Smooth muscle cell (in vitro differentiated cells): ENCODE measurements around the gene APBA3. TPM values are rescaled to one million over a fixed set of nuclear protein-coding genes. Genes with fewer than 3 reads are reported as not detected.

ENCODE experiments used
- DNase-seq: peaks from one replicate; lab custom pipeline; 2025; ENCODE audit not compliant: unreplicated experiment; lab: John Stamatoyannopoulos, UW
- H2AFZ ChIP-seq: fragments of 200-600 bp; sonication (generic); 2 replicates; pipeline ENCODE4 v1.6.0; 2016; ENCODE audit warnings: antibody characterized with exemption, low read depth, mild to moderate bottlenecking
- H3F3A ChIP-seq: fragments of 200-600 bp; sonication (generic); 2 replicates; pipeline ENCODE4 v1.6.0; 2017; ENCODE audit warnings: antibody characterized with exemption, low read depth
- H3K27ac ChIP-seq: fragments of 200-600 bp; sonication (generic); 2 replicates; pipeline ENCODE4 v1.5.1; 2016; ENCODE audit warnings: low read depth, mild to moderate bottlenecking
- H3K27me3 ChIP-seq: fragments of 200-600 bp; sonication (generic); 2 replicates; pipeline ENCODE4 v1.6.1; 2016; ENCODE audit warnings: low read depth, mild to moderate bottlenecking
- H3K36me3 ChIP-seq: fragments of 200-600 bp; sonication (generic); 2 replicates; pipeline ENCODE4 v1.5.1; 2016; ENCODE audit warnings: low read depth
- H3K4me1 ChIP-seq: fragments of 200-600 bp; sonication (generic); 2 replicates; pipeline ENCODE4 v1.5.1; 2016; ENCODE audit warnings: low read depth
- H3K4me2 ChIP-seq: fragments of 200-600 bp; sonication (generic); 2 replicates; pipeline ENCODE4 v1.6.0; 2016; ENCODE audit warnings: mild to moderate bottlenecking
- H3K4me3 ChIP-seq: fragments of 200-600 bp; sonication (generic); 2 replicates; pipeline ENCODE4 v1.5.1; 2016; ENCODE audit warnings: mild to moderate bottlenecking
- H3K79me2 ChIP-seq: fragments of 200-600 bp; sonication (generic); 2 replicates; pipeline ENCODE4 v1.6.0; 2016; ENCODE audit warnings: low read depth, mild to moderate bottlenecking
- H3K9ac ChIP-seq: fragments of 200-600 bp; sonication (generic); 2 replicates; pipeline ENCODE4 v1.6.0; 2016; ENCODE audit warnings: low read depth
- H3K9me3 ChIP-seq: fragments of 200-600 bp; sonication (generic); replicated peaks from 2 replicates; pipeline ENCODE4 v1.5.1; 2016; ENCODE audit warnings: low read depth
- H4K20me1 ChIP-seq: fragments of 200-600 bp; sonication (generic); 2 replicates; pipeline ENCODE4 v1.6.0; 2016; ENCODE audit warnings: low read depth
- CTCF ChIP-seq: fragments of 200-600 bp; sonication (generic); IDR thresholded peaks from 2 replicates; pipeline ENCODE4 v1.5.1; 2017; ENCODE audit warnings: borderline replicate concordance, mild to moderate bottlenecking, antibody characterized with exemption; ENCODE audit not compliant: insufficient read depth, poor library complexity, severe bottlenecking
- WGBS: methylation state at CpG from one replicate; pipeline ENCODE4 v1.1.7; 2016; ENCODE audit warnings: low lambda C conversion rate; 5-methylcytosine and 5-hydroxymethylcytosine counted together
- polyA plus RNA-seq: library from polyadenylated mRNA; unstranded; fragments of >200 nt; fragmentation: Nextera tagmentation; extraction: Ambion mirVana; gene quantifications from 2 replicates; pipeline ENCODE4 v1.2.1, GENCODE V29; 2016
- total RNA-seq: library from RNA; depleted of rRNA; stranded (reverse); fragments of >200 nt; gene quantifications from 2 replicates; pipeline ENCODE4 v1.2.3, GENCODE V29; 2014

The APBA3 gene
- total and polyA plus RNA-seq, 2 experiments from 2014 or later = 16.1 to 27.9 TPM

GRCh38 chr19:3765121-3765520 is 3.6 kb upstream of the APBA3 start:
- no peak overlapping the region for H3K4me2 ChIP-seq
- H3K4me1 ChIP-seq = peaks cover 3% of the 10 kb centered on the region

GRCh38 chr19:3762501-3763459 is 1.3 kb upstream of the APBA3 start, which contains the start of gene MRPL54:
TSS of gene MRPL54 (plus strand) at chr19:3762682. CDS start at chr19:3762701, 19 bp downstream.
- peaks cover 3% of the 10 kb centered on the region for H3K4me1 ChIP-seq
- no peaks in the 10 kb centered on the region for H3K9me3 ChIP-seq
- WGBS = 5% methylated on average over 47 of the region's 47 CpGs

More at GRCh38 chr19:3765121-3765520, 3.6 kb upstream of the APBA3 start:
- Histone ChIP-seq H3K9ac (no peak overlapping the region), H3K36me3 (no peaks in the 10 kb centered on the region), H3F3A (peaks cover 6% of the 10 kb centered on the region), H3K4me3 (no peak overlapping the region), H4K20me1 (no peaks in the 10 kb centered on the region), H3K9me3 (no peaks in the 10 kb centered on the region), H3K79me2 (peaks cover 18% of the 10 kb centered on the region), H3K27ac (no peak overlapping the region), H3K27me3 (no peaks in the 10 kb centered on the region), H2AFZ (no peak overlapping the region)
- 97% methylated on average over 12 of the region's 12 CpGs for WGBS
- TF ChIP-seq CTCF = no peak
- DNase-seq = no peak

GRCh38 chr19:3762130-3762473 is 610 bp upstream of the APBA3 start:
- Histone ChIP-seq H2AFZ (peak overlapping the region; percentile 92), H4K20me1 (no peaks in the 10 kb centered on the region), H3K4me2 (peak overlapping the region; percentile 82), H3K79me2 (peaks cover 28% of the 10 kb centered on the region), H3K4me1 (peaks cover 3% of the 10 kb centered on the region), H3K27ac (peak overlapping the region; percentile 93), H3F3A (peaks cover 6% of the 10 kb centered on the region), H3K9ac (no peak overlapping the region), H3K27me3 (no peaks in the 10 kb centered on the region), H3K4me3 (peak overlapping the region; percentile 75), H3K36me3 (no peaks in the 10 kb centered on the region), H3K9me3 (no peaks in the 10 kb centered on the region)
- DNase-seq = no peak
- 61% methylated on average over 1 of the region's 1 CpG for WGBS
- no peak for TF ChIP-seq CTCF

More at GRCh38 chr19:3762501-3763459, 1.3 kb upstream of the APBA3 start, which contains the start of gene MRPL54:
- peak within 1 kb of the TSS; percentile 92 for H2AFZ ChIP-seq
- peak within 1 kb of the TSS; percentile 96 for H3K9ac ChIP-seq
- no peaks in the 10 kb centered on the region for H3K27me3 ChIP-seq
- no peak for TF ChIP-seq CTCF
- peak within 1 kb of the TSS; percentile 82 for H3K4me2 ChIP-seq
- peak; percentile 100 for DNase-seq
- H3K4me3 ChIP-seq = peak within 1 kb of the TSS; percentile 91
- peak within 1 kb of the TSS; percentile 93 for H3K27ac ChIP-seq
- H4K20me1 ChIP-seq = no peaks in the 10 kb centered on the region
- no peaks in the 10 kb centered on the region for H3K36me3 ChIP-seq
- peaks cover 28% of the 10 kb centered on the region for H3K79me2 ChIP-seq
- peaks cover 6% of the 10 kb centered on the region for H3F3A ChIP-seq
